ENCODE results near the gene DLGAP1.
"Not testable (repeated sequence)": the region's sequence is repeated elsewhere in the genome, so short reads cannot be mapped to it uniquely, and the experiment has no call there.

Gene DLGAP1

GRCh38 chr18:3619746-3620145 is 835.4 kb downstream of the DLGAP1 start:
- DNase-seq (ENCODE audit: low read depth) = no peak

- no peak for DNase-seq (ENCODE audit: low read depth)
These were observed 835.9 kb downstream of the DLGAP1 start for GRCh38 chr18:3619222-3619621.

- DNase-seq (ENCODE audit: low read depth) = no peak
These were observed 838.4 kb downstream of the DLGAP1 start for GRCh38 chr18:3616744-3617143.

DNA sequence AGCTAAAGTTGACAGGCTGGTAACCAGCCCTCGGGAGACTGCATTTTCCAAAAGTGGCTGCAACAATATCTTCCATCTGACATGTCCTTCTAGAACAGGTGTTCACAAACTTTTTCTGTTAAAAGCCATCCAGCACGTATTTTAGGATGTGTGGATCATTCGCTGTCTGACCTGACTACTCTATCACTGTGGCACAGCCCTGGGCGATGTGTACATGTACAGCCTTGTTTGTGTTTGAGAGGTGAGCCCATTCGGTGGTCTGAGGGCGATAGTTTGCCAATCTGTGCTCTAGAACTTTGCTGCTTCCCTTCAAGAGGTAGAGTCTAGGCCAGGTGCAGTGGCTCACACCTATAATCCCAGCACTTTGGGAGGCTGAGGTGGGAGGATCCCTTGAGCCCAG is 839.0 kb downstream of the DLGAP1 start:
- DNase-seq (ENCODE audit: low read depth) = no peak

- DNase-seq (ENCODE audit: low read depth) = no peak
These were observed 839.6 kb downstream of the DLGAP1 start for GRCh38 chr18:3615374-3615985.

DNA sequence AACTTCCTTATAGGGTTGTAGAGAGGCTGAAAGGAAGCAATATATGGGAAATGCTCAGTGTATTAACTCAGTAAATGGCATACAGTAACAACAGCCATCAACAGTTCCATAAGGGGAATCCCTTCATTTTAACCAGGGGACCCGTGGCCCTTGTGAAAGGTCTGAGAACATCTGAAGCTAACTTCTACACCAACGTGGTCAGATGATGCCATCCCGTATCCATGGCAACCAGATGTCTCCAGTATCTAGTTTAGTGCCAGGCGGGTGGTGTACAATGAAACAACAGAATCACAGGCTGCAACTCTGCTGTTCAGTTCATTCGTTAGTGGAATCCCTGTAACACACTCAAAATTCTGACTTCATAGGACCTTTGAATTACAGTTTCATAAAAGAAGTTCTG is 842.8 kb downstream of the DLGAP1 start:
- no peak for DNase-seq (ENCODE audit: low read depth)

DNA sequence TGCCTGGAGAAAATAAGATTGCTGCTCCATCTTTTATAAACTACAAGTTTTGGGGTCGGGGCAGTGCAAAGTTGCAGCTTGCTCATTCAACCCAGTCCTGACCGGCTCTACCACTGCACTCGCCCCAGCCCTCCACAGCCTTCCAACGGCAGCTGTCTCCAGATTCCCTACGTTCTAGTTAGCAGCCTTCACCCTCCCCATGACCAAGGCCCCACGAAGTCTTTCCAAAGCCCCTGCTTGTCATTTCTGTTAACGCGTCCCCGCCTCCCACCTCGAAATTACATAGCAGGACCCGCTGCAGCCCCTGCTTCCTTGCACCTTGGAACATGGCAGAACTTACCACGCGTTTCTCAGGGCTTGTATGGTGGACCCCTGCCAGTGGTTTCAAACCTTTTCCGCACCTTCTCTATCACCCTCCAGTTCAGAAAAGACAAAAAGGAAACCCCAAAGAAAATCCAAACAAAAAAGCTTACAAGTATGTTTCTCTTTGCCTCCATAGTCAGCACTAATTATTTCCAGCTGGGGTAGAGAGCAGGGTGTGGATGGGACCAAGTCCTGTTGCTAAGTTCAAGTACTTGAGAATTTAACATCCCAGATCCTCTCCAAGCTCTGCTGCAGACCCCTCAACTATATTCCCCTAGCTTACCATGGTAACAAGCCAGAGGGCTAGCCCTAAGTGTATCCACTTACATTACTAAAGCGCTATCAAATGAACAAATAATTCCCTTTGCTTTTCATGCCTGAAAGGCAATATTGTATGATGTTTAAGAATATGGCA is 843.6 kb downstream of the DLGAP1 start:
- no peak for DNase-seq (ENCODE audit: low read depth)

GRCh38 chr18:3610813-3611212 is 844.3 kb downstream of the DLGAP1 start:
- no peak for DNase-seq (ENCODE audit: low read depth)

- DNase-seq (ENCODE audit: low read depth) = no peak
These were observed 844.9 kb downstream of the DLGAP1 start for GRCh38 chr18:3610188-3610708.

- DNase-seq (ENCODE audit: low read depth) = no peak
These were observed 846.6 kb downstream of the DLGAP1 start for GRCh38 chr18:3608488-3608887.

- not testable (repeated sequence) for DNase-seq (ENCODE audit: low read depth)
These were observed 847.0 kb downstream of the DLGAP1 start for GRCh38 chr18:3608099-3608453.

DNA sequence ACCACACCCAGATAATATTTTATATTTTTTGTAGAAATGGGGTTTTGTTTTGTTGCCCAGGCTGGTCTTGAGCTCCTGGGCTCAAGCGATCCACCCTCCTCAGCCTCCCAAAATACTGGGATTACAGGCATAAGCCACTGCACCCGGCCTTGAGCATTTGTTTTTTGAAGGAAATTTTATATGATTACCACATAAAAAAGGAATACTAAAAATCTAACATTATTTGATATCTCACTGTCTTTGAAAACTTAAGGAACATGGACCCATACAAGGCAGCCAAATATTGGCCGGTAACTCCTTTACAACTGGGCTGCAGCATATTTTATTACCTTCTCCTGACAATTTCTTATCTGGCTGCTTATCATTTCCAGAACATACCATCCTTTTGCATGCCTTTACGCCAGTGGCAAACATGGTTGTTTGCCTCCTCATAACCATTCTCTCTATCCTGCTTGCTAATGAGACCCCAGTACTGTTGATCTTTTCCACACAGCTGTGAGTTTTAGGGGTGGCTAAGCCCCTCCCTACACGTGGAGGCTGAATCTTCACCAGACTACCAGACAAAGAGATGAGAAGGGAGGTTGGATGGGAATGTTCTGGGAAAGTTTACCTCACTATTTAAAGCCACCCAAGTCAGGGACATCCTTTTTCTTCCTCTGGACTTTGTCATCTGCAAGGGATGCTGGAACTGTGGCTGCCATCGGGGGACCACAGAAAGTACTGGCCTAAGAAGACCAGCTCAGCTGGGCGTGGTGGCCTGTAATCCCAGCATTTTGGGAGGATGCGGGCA is 847.6 kb downstream of the DLGAP1 start:
- DNase-seq (ENCODE audit: low read depth) = no peak

DNA sequence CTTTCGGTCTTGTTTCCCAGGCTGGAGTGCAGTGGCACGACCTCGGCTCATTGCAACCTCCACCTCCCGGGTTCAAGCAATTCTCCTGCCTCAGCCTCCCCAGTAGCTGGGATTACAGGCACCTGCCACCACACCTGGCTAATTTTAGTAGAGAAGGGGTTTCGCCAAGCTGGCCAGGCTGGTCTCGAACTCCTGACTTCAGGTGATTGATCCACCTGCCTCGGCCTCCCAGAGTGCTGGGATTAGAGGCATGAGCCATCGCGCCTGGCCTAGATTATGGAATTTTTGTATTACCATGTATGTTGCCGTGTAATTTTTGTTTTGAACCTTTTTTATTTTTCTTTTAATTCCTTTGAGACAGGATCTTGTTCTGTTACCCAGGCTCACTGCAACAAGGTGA is 848.2 kb downstream of the DLGAP1 start:
- DNase-seq (ENCODE audit: low read depth) = not testable (repeated sequence)

DNA sequence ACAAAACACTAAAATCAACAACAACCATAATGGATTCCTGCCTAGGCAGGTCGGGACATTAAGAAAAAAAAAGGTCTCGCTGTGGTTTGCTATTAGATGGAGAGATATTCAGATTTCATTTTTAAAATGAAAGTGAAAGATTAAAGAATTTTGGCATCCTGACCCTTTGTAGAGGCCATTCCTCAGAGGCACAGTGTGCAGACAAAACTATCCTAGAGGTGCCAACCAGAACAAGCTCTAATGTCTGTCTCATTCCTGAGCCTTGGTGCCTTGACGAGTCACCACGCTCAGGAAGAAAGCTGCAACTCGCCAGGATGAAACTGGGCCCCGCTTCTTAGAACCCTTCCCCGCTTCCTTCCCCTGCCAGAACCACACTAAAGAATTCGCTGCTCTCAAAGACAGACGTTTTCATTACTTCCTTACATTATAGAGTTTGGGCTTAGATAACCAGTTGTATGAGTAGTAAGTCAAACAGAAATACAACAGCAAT is 849.1 kb downstream of the DLGAP1 start:
- DNase-seq (ENCODE audit: low read depth) = no peak

DNA sequence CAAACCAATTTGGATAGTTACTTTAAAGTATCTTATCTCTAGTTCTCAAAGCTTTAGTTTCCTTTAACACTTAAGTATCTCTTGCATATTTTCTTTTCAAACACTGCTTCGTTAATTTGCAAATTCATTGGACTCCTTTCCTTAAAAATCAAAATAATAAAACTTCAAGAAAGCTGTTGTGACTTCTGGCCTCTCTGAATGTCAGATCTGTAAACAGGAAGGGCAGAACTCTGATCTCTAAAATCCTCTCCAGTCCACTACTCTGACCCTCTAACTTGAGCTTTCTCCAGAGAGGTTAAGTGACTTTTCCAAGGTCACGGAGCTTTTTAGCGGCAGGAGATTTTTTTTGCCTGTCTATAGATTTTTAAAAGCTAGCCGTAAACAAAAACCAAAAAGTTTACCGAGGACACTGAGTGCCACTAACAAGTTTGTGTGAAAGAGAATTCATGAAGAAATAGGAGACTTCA is 849.6 kb downstream of the DLGAP1 start:
- no peak for DNase-seq (ENCODE audit: low read depth)

GRCh38 chr18:3604498-3605408 is 850.4 kb downstream of the DLGAP1 start:
- peak; percentile 85 for DNase-seq (ENCODE audit: low read depth)

- DNase-seq (ENCODE audit: low read depth) = no peak
These were observed 850.9 kb downstream of the DLGAP1 start for GRCh38 chr18:3604235-3604497.

DNA sequence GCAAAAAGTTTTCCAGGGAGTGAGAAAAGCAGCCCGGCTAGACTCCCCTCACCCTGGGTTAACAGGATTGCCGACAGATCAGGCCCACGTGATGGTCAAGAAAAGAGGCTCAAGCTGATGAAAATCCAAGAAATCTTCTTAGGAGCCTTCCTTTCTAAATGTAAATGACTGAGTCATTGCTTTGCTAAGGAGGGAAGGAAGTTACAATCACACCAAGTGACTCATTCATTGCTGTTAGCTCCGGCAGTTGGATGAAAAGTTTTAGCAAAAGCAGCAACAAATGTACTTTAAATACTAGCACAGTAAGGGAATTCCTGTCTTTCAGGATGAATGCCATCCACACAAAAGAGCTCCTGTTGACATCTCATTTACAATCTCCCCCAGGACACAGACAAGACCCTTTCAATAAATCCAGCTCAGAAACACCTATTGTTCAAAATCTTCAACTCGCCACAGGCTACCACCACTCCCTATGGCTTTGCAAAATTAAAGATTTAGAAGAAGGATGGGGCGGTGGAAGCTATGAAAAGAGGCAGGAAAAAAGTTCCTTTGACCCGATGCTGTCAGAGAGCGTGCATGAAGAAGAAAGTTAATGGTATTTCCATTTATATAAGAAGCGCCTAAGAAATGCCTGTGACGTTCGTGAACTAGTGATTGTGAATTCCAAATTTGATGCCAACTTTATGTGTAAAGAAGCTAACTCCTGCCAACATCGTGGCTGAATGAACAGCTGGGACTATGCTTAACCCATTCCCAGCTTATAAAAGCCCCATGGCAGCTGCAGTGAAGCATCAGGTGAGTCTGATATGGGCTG is 851.5 kb downstream of the DLGAP1 start:
- peak; percentile 92 for DNase-seq (ENCODE audit: low read depth)

- not testable (repeated sequence) for DNase-seq (ENCODE audit: low read depth)
These were observed 853.9 kb downstream of the DLGAP1 start for GRCh38 chr18:3601106-3601755.

DNA sequence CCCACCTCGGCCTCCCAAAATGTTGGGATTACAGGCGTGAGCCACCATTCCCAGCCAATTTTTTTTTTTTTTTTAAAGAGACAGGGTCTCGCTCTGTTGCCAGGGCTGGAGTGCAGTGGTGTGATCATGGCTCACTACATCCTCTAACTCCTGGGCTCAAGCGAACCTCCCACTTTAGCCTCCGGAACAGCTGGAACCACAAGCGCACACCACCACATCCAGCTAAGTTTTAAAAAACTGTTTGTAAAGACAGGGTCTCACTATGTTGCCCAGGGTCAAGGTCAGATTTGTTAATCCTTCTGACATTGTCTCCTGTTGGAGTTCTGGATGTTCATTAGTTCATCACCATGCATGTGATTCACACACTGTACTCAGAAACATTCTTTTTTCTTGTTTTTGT is 855.2 kb downstream of the DLGAP1 start:
- no peak for DNase-seq (ENCODE audit: low read depth)

Measured in HS-27A (cell line).